ENCODE measurements around the gene CLIC5.

Gene CLIC5

DNA sequence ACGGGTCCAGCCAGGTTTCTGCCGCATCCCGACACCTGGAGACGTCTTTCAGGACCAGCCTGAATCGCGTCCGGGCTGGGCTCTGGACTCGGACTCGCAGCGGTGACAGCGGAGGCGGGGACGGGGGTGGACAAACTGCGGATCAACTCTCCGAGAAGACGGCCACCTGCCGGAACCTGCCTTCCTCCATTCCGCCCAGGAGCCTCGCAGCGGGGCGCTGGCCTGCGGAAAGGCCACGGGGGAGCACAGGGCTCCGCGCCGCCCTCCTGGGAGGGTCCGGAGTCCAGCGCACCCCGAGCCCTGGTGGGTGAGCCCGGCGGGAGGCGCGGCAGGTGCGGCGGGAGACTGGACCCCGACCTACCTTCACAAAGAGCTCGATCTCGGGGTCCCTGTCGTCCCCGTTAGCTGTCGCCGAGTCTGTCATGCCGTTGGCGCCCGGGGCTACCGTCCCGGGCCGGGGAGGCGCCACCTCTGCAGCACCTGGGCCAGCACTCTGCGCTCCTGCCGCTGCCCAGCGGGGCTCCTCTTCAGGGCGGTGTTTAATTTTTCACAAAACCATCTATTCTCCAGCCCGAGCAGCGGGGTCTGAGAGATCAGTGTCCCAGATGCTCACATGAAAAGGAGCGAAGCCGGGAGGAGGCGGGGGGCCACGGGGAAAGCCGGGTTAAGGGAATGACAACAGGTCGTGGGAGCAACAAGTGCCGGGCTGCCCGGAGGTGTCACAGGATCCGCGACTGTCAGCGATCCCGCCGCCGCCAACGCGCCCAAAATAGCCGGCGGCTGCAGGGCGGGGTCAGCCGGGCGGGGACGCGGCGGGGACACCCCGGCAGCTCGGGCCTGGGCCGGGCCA lies at the start of gene CLIC5:
Gene CLIC5, minus strand, starts transcription at position 742 of the 850 bp plus-strand sequence. Its CDS starts 318 bp downstream, at position 424.
- peak; percentile 36 to 53 for DNase-seq

DNA sequence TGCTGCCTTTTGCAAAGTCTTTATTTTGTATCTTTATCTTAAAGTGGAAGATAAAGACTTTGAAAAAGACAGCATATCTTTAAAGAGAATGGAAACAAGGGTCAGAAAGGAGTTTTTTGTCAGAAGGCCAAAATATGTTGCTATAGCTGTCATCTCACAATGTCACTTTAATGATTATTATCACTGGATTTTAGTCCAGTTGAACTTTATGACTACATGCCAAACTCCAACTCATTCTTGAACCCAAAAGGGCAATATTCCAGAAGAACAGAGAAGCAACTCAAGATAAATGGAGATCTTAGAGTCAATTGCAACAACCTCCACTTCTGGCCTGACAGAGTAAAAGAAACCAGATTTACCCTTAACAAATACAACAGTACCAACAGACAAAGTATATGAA lies 47.3 kb upstream of the CLIC5 start:
- no peak for DNase-seq

- DNase-seq = no peak
These were observed 46.7 kb upstream of the CLIC5 start for GRCh38 chr6:46062312-46062711.

DNA sequence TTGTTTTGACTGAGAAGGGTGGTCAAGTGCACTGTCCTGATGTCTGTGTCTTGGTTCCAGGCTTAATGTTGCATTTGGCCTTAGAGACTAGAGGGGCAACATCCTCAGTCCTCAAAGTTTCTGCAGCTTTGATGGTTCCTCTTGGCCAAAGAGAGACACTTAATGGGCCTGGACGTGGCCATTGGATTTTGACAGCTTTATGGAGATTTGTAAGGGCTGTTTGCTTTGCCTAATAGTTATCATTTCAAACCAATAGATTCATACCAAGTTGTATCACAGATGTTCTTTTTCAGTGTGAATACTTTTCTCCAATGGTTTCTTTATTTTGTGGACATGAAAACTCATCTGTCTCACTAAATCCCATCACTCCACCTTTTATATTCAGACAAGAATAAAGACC lies 45.8 kb upstream of the CLIC5 start:
- DNase-seq = no peak

DNA sequence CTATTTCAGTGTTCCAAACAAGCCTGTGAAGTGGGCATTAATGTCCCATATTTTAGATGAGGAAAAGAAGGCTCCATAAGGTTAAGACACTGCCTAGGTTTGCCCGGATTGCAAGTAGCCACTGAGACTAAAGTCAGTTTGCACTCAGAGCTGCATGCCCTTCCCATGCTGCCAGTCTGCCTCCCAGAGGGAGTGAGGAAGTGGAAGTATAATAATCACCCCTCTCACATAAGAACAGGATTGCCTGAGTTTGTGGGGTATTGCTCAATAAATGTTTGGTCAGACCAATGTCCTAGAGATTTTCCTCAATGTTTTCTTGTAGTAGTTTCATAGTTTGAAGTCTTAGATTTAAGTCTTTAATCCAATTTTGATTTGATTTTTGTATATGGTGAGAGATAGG lies 43.9 kb upstream of the CLIC5 start:
- DNase-seq = no peak

DNA sequence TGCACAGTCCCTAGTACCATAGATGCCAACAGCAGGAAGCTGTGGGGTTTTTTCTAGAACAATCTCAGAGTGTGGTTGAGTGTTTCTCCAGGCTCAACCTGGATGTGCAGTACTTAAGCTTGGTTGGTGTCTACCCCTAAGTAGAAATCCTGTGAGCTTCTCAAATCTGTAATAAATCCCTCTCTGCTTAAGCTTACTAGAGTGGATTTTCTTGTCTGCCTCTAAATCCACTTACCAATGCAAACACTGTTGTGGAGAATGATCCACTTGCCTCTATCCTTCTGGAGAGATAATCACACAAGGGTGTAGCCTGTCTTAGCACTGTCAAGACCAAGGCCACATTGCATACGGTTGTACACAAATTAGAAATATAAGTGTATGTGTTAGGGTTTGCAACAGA lies 43.3 kb upstream of the CLIC5 start:
- no peak for DNase-seq

DNA sequence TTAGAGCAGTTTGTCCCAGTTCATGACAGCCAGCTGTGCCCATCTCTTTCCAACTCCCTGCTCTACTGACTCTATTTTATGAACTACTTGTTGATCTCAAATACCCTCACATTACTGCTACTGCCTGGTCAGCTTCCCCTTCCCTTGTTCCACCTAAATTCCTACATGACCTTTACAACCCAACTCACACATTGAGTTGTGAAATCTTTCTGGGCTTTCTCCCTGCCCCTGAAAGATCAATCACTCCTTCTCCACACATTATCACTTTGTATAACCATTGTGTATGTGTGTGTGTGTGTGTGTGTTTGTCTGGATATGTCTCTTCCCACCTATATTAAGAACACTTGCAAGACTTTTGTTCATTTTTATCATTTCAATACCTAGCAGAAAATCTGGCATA lies 42.1 kb upstream of the CLIC5 start:
- no peak for DNase-seq

DNA sequence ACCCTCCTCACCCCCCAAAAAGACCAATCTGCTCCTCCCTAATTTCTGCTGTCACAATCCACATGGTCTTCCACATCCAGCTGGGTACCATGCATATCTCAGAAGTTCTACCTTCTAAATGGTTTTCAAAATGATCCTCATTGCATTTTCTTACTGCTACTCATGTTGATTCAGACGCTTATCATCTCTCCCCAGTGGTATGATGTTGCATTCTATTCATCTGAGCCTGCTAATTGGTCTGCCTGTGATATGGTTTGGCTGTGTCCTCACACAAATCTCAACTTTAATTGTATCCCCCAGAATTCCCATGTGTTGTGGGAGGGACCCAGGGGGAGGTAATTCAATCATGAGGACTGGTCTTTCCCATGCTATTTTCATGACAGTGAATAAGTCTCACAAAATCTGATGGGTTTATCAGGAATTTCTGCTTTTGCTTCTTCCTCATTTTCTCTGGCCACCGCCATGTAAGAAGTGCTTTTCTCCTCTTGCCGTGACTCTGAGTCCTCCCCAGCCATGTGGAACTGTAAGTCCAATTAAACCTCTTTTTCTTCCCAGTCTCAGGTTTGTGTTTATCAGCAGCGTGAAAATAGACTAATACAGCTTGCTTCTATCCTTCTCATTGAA lies 41.4 kb upstream of the CLIC5 start:
- DNase-seq = no peak

DNA sequence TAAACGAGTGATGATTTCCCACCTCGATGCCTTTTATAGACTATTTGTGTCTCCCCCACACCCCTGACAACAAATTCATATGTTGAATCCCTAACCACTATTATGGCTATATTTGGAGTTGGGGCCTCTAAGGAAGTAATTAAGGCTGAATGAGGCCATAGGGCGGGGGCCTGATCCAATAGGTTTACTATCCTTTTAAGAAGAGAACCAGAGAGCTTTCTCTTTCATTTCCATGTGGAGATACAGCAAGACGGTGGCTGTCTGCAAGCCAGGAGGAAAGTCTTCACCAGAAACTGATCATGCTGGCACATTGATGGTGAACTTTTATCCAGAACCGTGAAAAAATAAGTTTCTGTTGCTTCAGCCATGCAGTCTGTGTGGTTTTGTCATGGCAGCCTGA lies 38.9 kb upstream of the CLIC5 start:
- no peak for DNase-seq

DNA sequence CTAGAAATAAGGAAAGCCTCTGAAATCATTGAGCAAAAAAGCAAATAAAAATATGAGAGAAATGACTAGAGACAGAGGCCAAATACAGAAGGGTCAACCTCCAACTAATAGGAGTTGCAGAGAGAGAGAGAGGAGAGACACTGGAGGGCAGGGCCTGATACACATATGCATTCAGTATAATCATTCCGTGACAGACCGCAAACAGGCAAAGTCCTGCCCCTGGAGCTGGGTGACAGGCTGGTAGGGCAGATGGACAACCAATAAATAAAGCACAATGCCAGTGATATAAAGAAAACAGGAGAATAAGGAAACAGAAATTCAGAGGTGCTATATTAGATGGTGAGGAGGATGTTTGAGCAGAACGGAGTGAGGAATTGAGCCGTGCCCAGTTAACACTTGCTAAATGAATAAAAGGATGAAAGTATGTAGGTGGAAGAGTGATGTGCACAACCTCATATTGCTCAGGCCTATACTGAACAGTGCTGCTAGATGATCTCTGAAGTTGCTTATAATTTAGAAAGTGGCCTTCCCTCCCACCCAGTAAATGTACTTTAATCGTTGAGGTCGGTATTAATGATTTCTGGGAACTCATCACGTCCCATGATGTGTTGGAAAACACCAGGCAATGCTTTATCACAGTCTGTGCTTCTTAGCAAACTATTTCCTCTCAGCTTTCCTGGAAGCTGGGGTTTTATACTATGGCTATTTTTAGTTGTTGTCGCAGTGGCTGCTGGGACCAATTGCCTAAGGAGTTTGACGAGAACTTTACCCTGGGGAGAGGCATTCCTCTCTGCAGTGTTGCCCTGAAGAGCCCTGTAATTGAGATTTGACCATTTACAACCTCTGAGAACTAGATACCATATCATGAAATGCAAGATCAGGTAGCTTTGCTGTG lies 37.6 kb upstream of the CLIC5 start:
- no peak for DNase-seq

- no peak for DNase-seq
These were observed 36.8 kb upstream of the CLIC5 start for GRCh38 chr6:46052479-46052878.

DNA sequence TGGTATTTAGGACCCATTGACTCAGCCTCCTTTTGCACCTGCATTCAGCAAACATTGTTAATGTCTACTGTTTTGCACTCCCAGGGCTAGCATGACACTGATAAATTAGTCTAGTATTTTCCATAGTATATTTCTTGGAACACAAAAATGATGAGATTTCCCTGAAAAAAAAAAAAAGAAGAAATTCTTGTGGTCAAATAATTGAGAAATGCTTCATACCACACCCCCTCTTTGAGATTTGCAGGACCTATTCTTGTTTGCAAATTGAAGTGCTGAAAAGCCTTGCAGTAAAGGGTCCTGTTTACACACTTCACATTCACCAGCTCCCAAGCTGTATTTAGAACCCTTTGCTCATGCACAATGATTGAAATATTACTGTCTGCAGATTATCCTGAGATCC lies 36.3 kb upstream of the CLIC5 start:
- no peak for DNase-seq

DNA sequence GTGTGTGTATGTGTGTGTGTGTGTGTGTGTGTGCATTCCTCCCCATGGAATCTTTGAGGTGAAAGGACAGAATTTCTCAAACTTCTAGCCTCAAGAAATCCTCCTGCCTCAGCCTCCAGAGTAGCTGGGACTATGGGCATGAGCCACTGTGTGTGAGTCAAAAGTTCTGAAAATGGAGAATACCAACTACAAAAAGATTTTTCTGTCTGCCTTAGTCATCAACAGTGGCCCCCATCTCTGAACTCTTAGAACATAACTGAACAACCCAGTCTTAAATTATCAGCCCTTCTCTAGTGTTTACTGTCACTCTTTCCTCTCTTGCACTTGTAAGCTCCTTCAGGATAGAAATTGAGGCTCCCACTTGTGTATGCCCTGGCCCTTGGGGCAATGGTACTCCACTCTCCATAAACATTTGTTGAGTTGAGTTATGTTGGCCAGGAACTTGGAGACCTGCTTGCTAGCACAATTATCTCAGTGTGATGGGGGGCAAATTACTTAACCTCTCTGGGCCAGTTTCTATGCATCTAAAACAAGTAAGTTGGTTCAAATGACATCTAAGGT lies 35.3 kb upstream of the CLIC5 start:
- DNase-seq = no peak

- DNase-seq = no peak
These were observed 33.1 kb upstream of the CLIC5 start for GRCh38 chr6:46048646-46049297.

DNA sequence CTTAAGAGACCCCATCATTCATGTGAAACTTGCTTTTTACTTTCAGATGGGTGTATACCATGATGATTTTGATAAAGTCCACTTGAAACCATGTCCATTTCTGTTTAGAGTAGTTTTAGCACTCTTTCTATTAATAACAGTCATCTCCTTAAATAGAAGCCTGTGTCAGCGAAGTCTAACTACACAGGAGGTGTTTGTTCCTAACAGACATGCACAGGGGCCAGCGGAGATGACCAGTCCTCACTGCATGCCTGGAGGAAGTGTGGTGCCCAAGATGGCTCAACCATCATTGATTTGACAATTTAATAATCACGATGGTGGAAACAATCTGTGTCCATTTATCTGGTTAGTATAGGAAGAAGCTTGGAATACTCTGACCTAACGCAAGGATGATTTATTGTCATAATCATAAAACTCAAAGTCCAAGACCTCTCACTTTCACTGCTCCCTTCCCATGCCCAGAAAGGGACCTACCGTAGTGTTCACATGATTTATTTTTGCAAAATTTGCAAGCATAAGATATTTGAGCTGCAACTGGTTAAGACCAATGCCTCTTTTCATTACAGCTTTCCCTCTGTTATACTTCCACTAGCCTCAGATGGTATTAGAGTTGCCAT lies 31.0 kb upstream of the CLIC5 start:
- DNase-seq = no peak

GRCh38 chr6:46044881-46045617 lies 29.4 kb upstream of the CLIC5 start:
- DNase-seq = no peak

GRCh38 chr6:46042355-46042999 lies 26.8 kb upstream of the CLIC5 start:
- no peak for DNase-seq

DNA sequence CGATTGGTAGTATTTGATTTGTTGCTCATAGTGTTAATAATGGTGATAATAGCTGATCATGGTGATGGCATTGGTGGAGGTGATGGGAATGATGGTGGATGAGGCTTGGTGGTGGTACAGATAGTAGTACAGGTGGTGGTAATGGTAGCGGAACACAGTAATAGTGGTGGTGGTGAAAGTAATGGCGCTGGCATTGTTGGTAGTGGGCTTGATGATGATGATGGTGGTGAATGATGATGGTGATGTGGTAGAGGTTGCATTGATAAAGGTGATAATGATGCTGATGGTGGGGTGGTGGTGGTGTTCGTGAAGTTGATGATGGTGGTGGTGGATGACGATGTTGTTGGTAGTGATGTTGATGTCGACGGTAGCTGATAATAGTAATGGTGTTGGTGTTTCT lies 24.6 kb upstream of the CLIC5 start:
- no peak for DNase-seq

- no peak for DNase-seq
These were observed 24.0 kb upstream of the CLIC5 start for GRCh38 chr6:46039646-46040045.

DNA sequence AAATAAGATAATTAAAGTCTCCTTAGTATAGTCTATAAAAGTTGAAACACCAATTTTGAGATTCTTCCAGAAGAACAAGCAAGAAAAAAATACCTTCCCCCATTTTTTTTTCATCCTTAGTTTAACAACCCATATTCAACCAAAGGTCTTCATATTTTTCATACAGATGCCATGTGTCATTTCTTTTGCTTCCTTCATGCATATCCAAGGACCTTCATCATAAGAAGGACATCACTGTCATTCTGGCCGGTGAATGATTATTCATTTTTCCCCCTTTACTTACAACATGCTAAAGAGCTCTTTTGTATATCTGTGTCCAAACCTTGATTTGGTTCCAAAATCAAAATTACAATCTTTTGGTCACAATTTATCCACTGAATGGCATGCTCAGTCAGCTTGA lies 21.3 kb upstream of the CLIC5 start:
- DNase-seq = no peak

DNA sequence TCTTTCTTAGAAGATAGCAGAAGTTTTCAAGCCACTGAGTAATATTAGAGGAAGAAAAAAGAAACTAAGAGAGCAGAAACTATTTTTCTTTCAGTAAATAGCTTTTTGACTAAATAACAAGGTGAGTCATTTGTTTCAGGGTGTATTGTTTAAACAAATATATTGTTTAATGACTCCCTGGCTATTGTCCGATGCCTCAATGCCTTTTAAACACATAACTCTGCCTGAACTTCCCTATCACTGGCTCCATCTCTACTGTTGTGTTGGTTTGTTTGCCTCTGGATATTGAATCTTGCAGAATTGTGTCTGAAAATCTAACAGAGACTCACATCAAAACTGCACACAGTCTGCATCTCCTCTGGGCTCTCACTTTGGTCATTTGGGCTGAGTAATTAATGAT lies 19.6 kb upstream of the CLIC5 start:
- no peak for DNase-seq
